GM12892 (cell line): Measurements from ENCODE around the gene ADAMTSL2.

Experiments
- POLR2A ChIP-seq: IDR thresholded peaks from 2 replicates; pipeline ENCODE4 v1.6.1; 2011; ENCODE audit warnings: low read depth, low read length, control low read depth
- POLR2AphosphoS5 ChIP-seq: IDR thresholded peaks from 2 replicates; pipeline ENCODE4 v1.6.1; 2011; ENCODE audit warnings: low read depth, low read length, control low read depth
- TAF1 ChIP-seq: IDR thresholded peaks from 2 replicates; pipeline ENCODE4 v1.6.1; 2011; ENCODE audit warnings: low read depth, mild to moderate bottlenecking, control low read depth, low read length, borderline replicate concordance

- no peak for TF ChIP-seq POLR2A
- TF ChIP-seq POLR2AphosphoS5: no peak
- no peak for TF ChIP-seq TAF1
Observed at GRCh38 chr9:133563291-133563796, 28.8 kb downstream of the ADAMTSL2 start.
